ENCODE data around the gene KRTAP12-4. TPM values are rescaled to one million over a fixed set of nuclear protein-coding genes. Genes with fewer than 3 reads are reported as not detected.

Gene KRTAP12-4
- total and polyA plus RNA-seq, 2 donors (not counting 3 experiments of a cell fraction or from before 2014, with no cell fraction given), result not detected

GRCh38 chr21:44702973-44703730, 48.7 kb upstream of the KRTAP12-4 start:
- intact Hi-C loops (cut with micrococcal nuclease), result no loop called here
- dilution Hi-C loops (cut with MboI; ENCODE audit: extremely low pct_ligation_motif_present, low sequenced_read_pairs), result no loop called here
- H3K4me2 ChIP-seq (ENCODE audit: insufficient read depth, low read length), result no peak overlapping the region
- FAIRE-seq (no peak), DNase-seq (ENCODE audit: low read depth, low spot score) (no peak)
- no peak overlapping the region for H2AFZ ChIP-seq (ENCODE audit: low read depth, low read length)
- CTCF ChIA-PET, result interaction anchor here (1.1 kb wide), 1 partner anchor 39 kb away, joined by 3 read pairs; no protein-coding TSS in a partner anchor
- no TSS peak for BruUV-seq (replicated peaks)
- H3K9me1 ChIP-seq (replicated peaks; ENCODE audit: control insufficient read depth, extremely low read depth, insufficient read depth, low read length), result no peaks in the 10 kb centered on the region
- no peak for TF ChIP-seq JUN (IDR thresholded peaks at IDR 0.05; ENCODE audit: borderline replicate concordance, insufficient read depth, insufficient read length, low read depth)
- TF ChIP-seq GATA2 (IDR thresholded peaks at IDR 0.05; ENCODE audit: insufficient read depth, insufficient read length, low read depth, low read length), result no peak
- no peak for TF ChIP-seq POLR2A (IDR thresholded peaks at IDR 0.05; ENCODE audit: low read depth, low read length)
- no peak for TF ChIP-seq MAX (IDR thresholded peaks at IDR 0.05; ENCODE audit: insufficient read depth, insufficient read length)
- no peak for TF ChIP-seq MYC (IDR thresholded peaks at IDR 0.05; ENCODE audit: low read depth, low read length)
- TF ChIP-seq EZH2 (IDR thresholded peaks at IDR 0.05; ENCODE audit: borderline replicate concordance, low read depth, low read length, severe bottlenecking), result no peak
- no peak for TF ChIP-seq FOS (IDR thresholded peaks at IDR 0.05; ENCODE audit: borderline replicate concordance, insufficient read depth, low read length)
- no peak for TF ChIP-seq POLR2AphosphoS5 (IDR thresholded peaks at IDR 0.05; ENCODE audit: insufficient read depth, low read depth, low read length)
- TF ChIP-seq CTCF (IDR thresholded peaks at IDR 0.05; ENCODE audit: extremely low read depth in 1 of 2, insufficient read depth in 1 of 2, low read depth in 1 of 2, low read length in 2 of 2), result no peak
- H3K4me1 ChIP-seq (ENCODE audit: control insufficient read depth, extremely low read depth, insufficient read depth, low read length), result no peaks in the 10 kb centered on the region
- H4K20me1 ChIP-seq (replicated peaks; ENCODE audit: control insufficient read depth, extremely low read depth, insufficient read depth, low read length), result no peaks in the 10 kb centered on the region
- no peaks in the 10 kb centered on the region for H3K36me3 ChIP-seq (ENCODE audit: control insufficient read depth in 2 of 2, extremely low read depth in 1 of 2, insufficient read depth in 2 of 2, low read length in 2 of 2)
- no peak overlapping the region for H3K4me3 ChIP-seq (replicated peaks in 1 of 3; ENCODE audit: insufficient read depth in 1 of 3, low read depth in 1 of 3, low read length in 3 of 3)
- peaks cover 50% of the 10 kb centered on the region in 2 experiments for H3K27me3 ChIP-seq (ENCODE audit: control insufficient read depth in 2 of 2, insufficient read depth in 2 of 2, low read length in 2 of 2)
- POLR2A ChIA-PET, result no interaction called here
- H3K79me2 ChIP-seq (ENCODE audit: control insufficient read depth, insufficient read depth, low read length), result no peaks in the 10 kb centered on the region
- no peaks in the 10 kb centered on the region for H3K9me3 ChIP-seq (replicated peaks; ENCODE audit: control insufficient read depth, insufficient read depth, low read length)
- no peak overlapping the region for H3K9ac ChIP-seq (replicated peaks; ENCODE audit: extremely low read depth, insufficient read depth, low read length)
- no peak overlapping the region for H3K27ac ChIP-seq (ENCODE audit: insufficient read depth, low read depth, low read length)
